Measurements from ENCODE around the gene TSR3.

The TSR3 gene

GRCh38 chr16:1349351-1349750, 2.3 kb downstream of the TSR3 start:
- Histone ChIP-seq H3K9me3 (ENCODE audit: control insufficient read depth, insufficient read depth, low read length) (no peaks in the 10 kb centered on the region), H3K27ac (ENCODE audit: low read depth, low read length) (no peak overlapping the region), H3K4me1 (ENCODE audit: control insufficient read depth, insufficient read depth, low read length) (0 out of 2 replicates have a peak, but pooled peaks cover 3% of the 10 kb centered on the region)

GRCh38 chr16:1348926-1349325, 2.8 kb downstream of the TSR3 start:
- no peaks in the 10 kb centered on the region for H3K27me3 ChIP-seq (ENCODE audit: control insufficient read depth, insufficient read depth, low read length)
- H3K4me3 ChIP-seq (ENCODE audit: low read depth, low read length): no peak overlapping the region
- H3K27ac ChIP-seq (ENCODE audit: low read depth, low read length): no peak overlapping the region
- H3K9ac ChIP-seq (ENCODE audit: low read depth, low read length): no peak overlapping the region
- peaks cover 26% of the 10 kb centered on the region for H3K36me3 ChIP-seq (ENCODE audit: control insufficient read depth, insufficient read depth, low read length)
- H3K4me1 ChIP-seq (ENCODE audit: control insufficient read depth, insufficient read depth, low read length): 0 out of 2 replicates have a peak, but pooled peaks cover 3% of the 10 kb centered on the region
- no peaks in the 10 kb centered on the region for H3K9me3 ChIP-seq (ENCODE audit: control insufficient read depth, insufficient read depth, low read length)

More at GRCh38 chr16:1349351-1349750, 2.3 kb downstream of the TSR3 start:
- Histone ChIP-seq H3K9ac (ENCODE audit: low read depth, low read length) (no peak overlapping the region), H3K36me3 (ENCODE audit: control insufficient read depth, insufficient read depth, low read length) (peaks cover 26% of the 10 kb centered on the region), H3K4me3 (ENCODE audit: low read depth, low read length) (no peak overlapping the region), H3K27me3 (ENCODE audit: control insufficient read depth, insufficient read depth, low read length) (no peaks in the 10 kb centered on the region)

GRCh38 chr16:1348441-1348840, 3.2 kb downstream of the TSR3 start:
- Histone ChIP-seq H3K4me3 (ENCODE audit: low read depth, low read length) (no peak overlapping the region), H3K36me3 (ENCODE audit: control insufficient read depth, insufficient read depth, low read length) (peaks cover 26% of the 10 kb centered on the region), H3K9me3 (ENCODE audit: control insufficient read depth, insufficient read depth, low read length) (no peaks in the 10 kb centered on the region), H3K9ac (ENCODE audit: low read depth, low read length) (no peak overlapping the region), H3K27me3 (ENCODE audit: control insufficient read depth, insufficient read depth, low read length) (no peaks in the 10 kb centered on the region), H3K27ac (ENCODE audit: low read depth, low read length) (no peak overlapping the region), H3K4me1 (ENCODE audit: control insufficient read depth, insufficient read depth, low read length) (0 out of 2 replicates have a peak, but pooled peaks cover 3% of the 10 kb centered on the region)

GRCh38 chr16:1347962-1348361, 3.7 kb downstream of the TSR3 start:
- Histone ChIP-seq H3K9ac (ENCODE audit: low read depth, low read length) (no peak overlapping the region), H3K4me3 (ENCODE audit: low read depth, low read length) (no peak overlapping the region), H3K27ac (ENCODE audit: low read depth, low read length) (no peak overlapping the region), H3K4me1 (ENCODE audit: control insufficient read depth, insufficient read depth, low read length) (0 out of 2 replicates have a peak, but pooled peaks cover 3% of the 10 kb centered on the region), H3K36me3 (ENCODE audit: control insufficient read depth, insufficient read depth, low read length) (peaks cover 26% of the 10 kb centered on the region), H3K9me3 (ENCODE audit: control insufficient read depth, insufficient read depth, low read length) (no peaks in the 10 kb centered on the region), H3K27me3 (ENCODE audit: control insufficient read depth, insufficient read depth, low read length) (no peaks in the 10 kb centered on the region)

GRCh38 chr16:1347286-1347855, 4.3 kb downstream of the TSR3 start:
- H3K4me3 ChIP-seq (ENCODE audit: low read depth, low read length): no peak overlapping the region
- H3K9ac ChIP-seq (ENCODE audit: low read depth, low read length): no peak overlapping the region
- no peaks in the 10 kb centered on the region for H3K27me3 ChIP-seq (ENCODE audit: control insufficient read depth, insufficient read depth, low read length)
- peaks cover 26% of the 10 kb centered on the region for H3K36me3 ChIP-seq (ENCODE audit: control insufficient read depth, insufficient read depth, low read length)
- H3K4me1 ChIP-seq (ENCODE audit: control insufficient read depth, insufficient read depth, low read length): peaks cover 3% of the 10 kb centered on the region; the same call in 1 of the 2 replicates
- no peaks in the 10 kb centered on the region for H3K9me3 ChIP-seq (ENCODE audit: control insufficient read depth, insufficient read depth, low read length)
- H3K27ac ChIP-seq (ENCODE audit: low read depth, low read length): no peak overlapping the region

- H3K4me3 ChIP-seq (ENCODE audit: low read depth, low read length): no peak overlapping the region
- peaks cover 7% of the 10 kb centered on the region; the same call in 1 of the 2 replicates for H3K27me3 ChIP-seq (ENCODE audit: control insufficient read depth, insufficient read depth, low read length)
- peaks cover 3% of the 10 kb centered on the region; the same call in 1 of the 2 replicates for H3K4me1 ChIP-seq (ENCODE audit: control insufficient read depth, insufficient read depth, low read length)
- peaks cover 26% of the 10 kb centered on the region for H3K36me3 ChIP-seq (ENCODE audit: control insufficient read depth, insufficient read depth, low read length)
- H3K9ac ChIP-seq (ENCODE audit: low read depth, low read length): no peak overlapping the region
- H3K9me3 ChIP-seq (ENCODE audit: control insufficient read depth, insufficient read depth, low read length): no peaks in the 10 kb centered on the region
- no peak overlapping the region for H3K27ac ChIP-seq (ENCODE audit: low read depth, low read length)
Observed at GRCh38 chr16:1346422-1347285, 5.0 kb downstream of the TSR3 start.

- Histone ChIP-seq H3K36me3 (ENCODE audit: control insufficient read depth, insufficient read depth, low read length) (peaks cover 26% of the 10 kb centered on the region), H3K9ac (ENCODE audit: low read depth, low read length) (no peak overlapping the region), H3K4me1 (ENCODE audit: control insufficient read depth, insufficient read depth, low read length) (peaks cover 3% of the 10 kb centered on the region; the same call in 1 of the 2 replicates), H3K27ac (ENCODE audit: low read depth, low read length) (no peak overlapping the region), H3K27me3 (ENCODE audit: control insufficient read depth, insufficient read depth, low read length) (peaks cover 9% of the 10 kb centered on the region; the same call in 1 of the 2 replicates), H3K4me3 (ENCODE audit: low read depth, low read length) (no peak overlapping the region), H3K9me3 (ENCODE audit: control insufficient read depth, insufficient read depth, low read length) (no peaks in the 10 kb centered on the region)
Observed at GRCh38 chr16:1345651-1346421, 5.8 kb downstream of the TSR3 start.

- H3K4me1 ChIP-seq (ENCODE audit: control insufficient read depth, insufficient read depth, low read length): peaks cover 3% of the 10 kb centered on the region; the same call in 1 of the 2 replicates
- no peak overlapping the region for H3K4me3 ChIP-seq (ENCODE audit: low read depth, low read length)
- H3K27me3 ChIP-seq (ENCODE audit: control insufficient read depth, insufficient read depth, low read length): peaks cover 9% of the 10 kb centered on the region; the same call in 1 of the 2 replicates
- H3K9me3 ChIP-seq (ENCODE audit: control insufficient read depth, insufficient read depth, low read length): no peaks in the 10 kb centered on the region
- H3K36me3 ChIP-seq (ENCODE audit: control insufficient read depth, insufficient read depth, low read length): peaks cover 20% of the 10 kb centered on the region
- H3K27ac ChIP-seq (ENCODE audit: low read depth, low read length): no peak overlapping the region
- H3K9ac ChIP-seq (ENCODE audit: low read depth, low read length): no peak overlapping the region
Observed at GRCh38 chr16:1345087-1345486, 6.6 kb downstream of the TSR3 start.

GRCh38 chr16:1344499-1344898, 7.2 kb downstream of the TSR3 start:
- no peak overlapping the region for H3K27ac ChIP-seq (ENCODE audit: low read depth, low read length)
- H3K36me3 ChIP-seq (ENCODE audit: control insufficient read depth, insufficient read depth, low read length): peaks cover 15% of the 10 kb centered on the region; the same call in 1 of the 2 replicates
- H3K9ac ChIP-seq (ENCODE audit: low read depth, low read length): no peak overlapping the region
- H3K4me1 ChIP-seq (ENCODE audit: control insufficient read depth, insufficient read depth, low read length): peaks cover 3% of the 10 kb centered on the region; the same call in 1 of the 2 replicates
- H3K9me3 ChIP-seq (ENCODE audit: control insufficient read depth, insufficient read depth, low read length): no peaks in the 10 kb centered on the region
- H3K27me3 ChIP-seq (ENCODE audit: control insufficient read depth, insufficient read depth, low read length): peaks cover 9% of the 10 kb centered on the region; the same call in 1 of the 2 replicates
- H3K4me3 ChIP-seq (ENCODE audit: low read depth, low read length): no peak overlapping the region

GRCh38 chr16:1343428-1344242, 8.0 kb downstream of the TSR3 start:
- Histone ChIP-seq H3K27ac (ENCODE audit: low read depth, low read length) (no peak overlapping the region), H3K9me3 (ENCODE audit: control insufficient read depth, insufficient read depth, low read length) (no peaks in the 10 kb centered on the region), H3K36me3 (ENCODE audit: control insufficient read depth, insufficient read depth, low read length) (peaks cover 6% of the 10 kb centered on the region; the same call in 1 of the 2 replicates), H3K4me1 (ENCODE audit: control insufficient read depth, insufficient read depth, low read length) (peaks cover 3% of the 10 kb centered on the region; the same call in 1 of the 2 replicates), H3K27me3 (ENCODE audit: control insufficient read depth, insufficient read depth, low read length) (peaks cover 9% of the 10 kb centered on the region; the same call in 1 of the 2 replicates), H3K4me3 (ENCODE audit: low read depth, low read length) (peak overlapping the region; percentile 51), H3K9ac (ENCODE audit: low read depth, low read length) (no peak overlapping the region)

Data from HUES48 (cell line).